H1 (cell line): ENCODE measurements around the gene POLH. TPM values are rescaled to one million over a fixed set of nuclear protein-coding genes. Genes with fewer than 3 reads are reported as not detected.

ENCODE experiments used
- ATF2 ChIP-seq: IDR thresholded peaks from 2 replicates; pipeline ENCODE4 v1.6.1; 2012; ENCODE audit warnings: low read length, inconsistent platforms
- BACH1 ChIP-seq: IDR thresholded peaks from 2 replicates; pipeline ENCODE4 v1.6.1; 2012; ENCODE audit warnings: low read length, improper control_type of control experiment
- CBX8 ChIP-seq: fragments of 300-800, 300-1000 bp; sonication (generic); IDR thresholded peaks from 2 replicates; pipeline ENCODE4 v1.7.1; 2016; ENCODE audit warnings: low read depth, low read length, borderline replicate concordance
- CHD7 ChIP-seq: fragments of 300-600 bp; sonication (generic); IDR thresholded peaks from 2 replicates; pipeline ENCODE4 v1.7.1; 2012; ENCODE audit warnings: low read length, moderate library complexity, mild to moderate bottlenecking, inconsistent platforms; ENCODE audit not compliant: insufficient replicate concordance
- FOSL1 ChIP-seq: IDR thresholded peaks from 2 replicates; pipeline ENCODE4 v1.6.1; 2011; ENCODE audit warnings: mild to moderate bottlenecking, low read depth, low read length, moderate library complexity; ENCODE audit not compliant: insufficient read depth
- RFX5 ChIP-seq: IDR thresholded peaks from 2 replicates; pipeline ENCODE4 v1.6.1; 2011; ENCODE audit warnings: low read depth, low read length, improper control_type of control experiment, borderline replicate concordance
- RNF2 ChIP-seq: fragments of 200-900, 300-1000 bp; sonication (generic); IDR thresholded peaks from 2 replicates; pipeline ENCODE4 v1.7.1; 2016; ENCODE audit warnings: borderline replicate concordance, low read depth, mild to moderate bottlenecking, antibody characterized with exemption, low read length; ENCODE audit not compliant: poor library complexity, severe bottlenecking; ENCODE audit errors: missing control alignments
- RXRA ChIP-seq: IDR thresholded peaks from 2 replicates; pipeline ENCODE4 v1.6.1; 2011; ENCODE audit warnings: low read depth, mild to moderate bottlenecking, low read length, moderate library complexity; ENCODE audit not compliant: insufficient read depth
- SIRT6 ChIP-seq: IDR thresholded peaks from one replicate; pipeline ENCODE4 v1.7.1; 2012; ENCODE audit warnings: low read length, inconsistent platforms
- SUZ12 ChIP-seq: fragments of 200-600 bp; sonication (generic); IDR thresholded peaks from 2 replicates; pipeline ENCODE4 v1.6.1; 2012; ENCODE audit warnings: mild to moderate bottlenecking, inconsistent platforms, low read length, moderate library complexity, mixed read lengths
- polyA plus RNA-seq, 7 experiments: library from polyadenylated mRNA; depleted of rRNA in 3 of 7; stranded (reverse) in 5 of 7; unstranded in 2 of 7; fragments of >200 nt in 5 of 7; fragments of 200-250 nt in 2 of 7; gene quantifications; 1 replicate in 5 of 7; 2 replicates in 1 of 7; 4 replicates in 1 of 7; pipeline versions ENCODE4 v1.2.1 to v1.2.3, GENCODE V29; 2011 to 2013; ENCODE audit warnings: missing spikeins in 2 of 7, mixed read lengths in 2 of 7
- total RNA-seq: library from RNA; stranded (reverse); fragmentation: NEBNext Ultra II Directional; extraction: Animal tissue kit (Norgen Biotek cat#: 25700); gene quantifications from 2 replicates; pipeline ENCODE4 v1.2.1, GENCODE V29; 2021

POLH gene
- total and polyA plus RNA-seq, 2 of the 8 experiments (the other 6 are each of a cell fraction or from before 2014, with no cell fraction given), result 5.8 to 12.4 TPM

GRCh38 chr6:43604174-43604573, 28.2 kb downstream of the POLH start (continued):
- TF ChIP-seq CHD7 (no peak), SUZ12 (no peak), SIRT6 (no peak), BACH1 (no peak), ATF2 (no peak), FOSL1 (no peak), CBX8 (no peak), RNF2 (no peak), RFX5 (no peak), RXRA (no peak)
